ENCODE results near the gene ASTN2.

DNA sequence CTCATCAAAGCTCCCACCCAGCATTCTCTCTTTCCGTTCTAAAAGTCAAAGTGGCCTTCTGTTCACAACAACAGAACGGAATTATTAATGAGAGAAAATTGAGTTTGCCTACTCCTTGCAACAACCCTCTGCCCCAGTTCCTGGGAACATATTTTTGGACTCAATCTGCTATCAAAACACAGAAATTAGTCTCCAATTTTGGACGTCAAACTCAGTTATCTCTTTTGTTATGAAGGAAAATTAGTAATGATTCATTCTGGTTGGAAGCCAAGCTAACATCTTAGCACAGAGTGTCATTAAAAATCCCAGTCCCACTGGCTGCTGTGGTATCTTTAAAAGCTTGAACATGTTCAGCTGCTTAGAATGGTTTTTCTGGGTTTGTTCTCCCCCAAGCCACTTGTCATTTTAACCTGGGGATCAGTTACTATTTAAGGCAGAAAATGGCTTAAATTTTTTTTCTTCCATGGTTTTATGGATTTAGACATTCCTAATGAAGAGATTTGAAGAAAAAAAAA, 384.5 kb downstream of the ASTN2 start:
- no peak for TF ChIP-seq POLR2A (IDR thresholded peaks at IDR 0.05; ENCODE audit: extremely low read depth, insufficient read length)
- TF ChIP-seq, protein P1, sequence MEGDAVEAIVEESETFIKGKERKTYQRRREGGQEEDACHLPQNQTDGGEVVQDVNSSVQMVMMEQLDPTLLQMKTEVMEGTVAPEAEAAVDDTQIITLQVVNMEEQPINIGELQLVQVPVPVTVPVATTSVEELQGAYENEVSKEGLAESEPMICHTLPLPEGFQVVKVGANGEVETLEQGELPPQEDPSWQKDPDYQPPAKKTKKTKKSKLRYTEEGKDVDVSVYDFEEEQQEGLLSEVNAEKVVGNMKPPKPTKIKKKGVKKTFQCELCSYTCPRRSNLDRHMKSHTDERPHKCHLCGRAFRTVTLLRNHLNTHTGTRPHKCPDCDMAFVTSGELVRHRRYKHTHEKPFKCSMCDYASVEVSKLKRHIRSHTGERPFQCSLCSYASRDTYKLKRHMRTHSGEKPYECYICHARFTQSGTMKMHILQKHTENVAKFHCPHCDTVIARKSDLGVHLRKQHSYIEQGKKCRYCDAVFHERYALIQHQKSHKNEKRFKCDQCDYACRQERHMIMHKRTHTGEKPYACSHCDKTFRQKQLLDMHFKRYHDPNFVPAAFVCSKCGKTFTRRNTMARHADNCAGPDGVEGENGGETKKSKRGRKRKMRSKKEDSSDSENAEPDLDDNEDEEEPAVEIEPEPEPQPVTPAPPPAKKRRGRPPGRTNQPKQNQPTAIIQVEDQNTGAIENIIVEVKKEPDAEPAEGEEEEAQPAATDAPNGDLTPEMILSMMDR (IDR thresholded peaks at IDR 0.05; ENCODE audit: low read depth, low read length): no peak
